Parathyroid adenoma (tissue), 2 donors: ENCODE data around the gene TMIGD3.

Experiments
- H2AFZ ChIP-seq: fragments of 300-600 bp; sonication (generic); one replicate; pipeline ENCODE4 v1.7.0; 2017; ENCODE audit warnings: antibody characterized with exemption, mild to moderate bottlenecking
- H3K27ac ChIP-seq: fragments of 300-600 bp; sonication (generic); one replicate; pipeline ENCODE4 v1.7.0; 2017
- H3K27me3 ChIP-seq: fragments of 300-600 bp; sonication (generic); one replicate; pipeline ENCODE4 v1.7.0; 2017; ENCODE audit warnings: low read length; ENCODE audit not compliant: control insufficient read depth, insufficient read depth
- H3K36me3 ChIP-seq: fragments of 300-600 bp; sonication (generic); one replicate; pipeline ENCODE4 v1.7.0; 2017; ENCODE audit warnings: low read length; ENCODE audit not compliant: control insufficient read depth, insufficient read depth
- H3K4me1 ChIP-seq: fragments of 300-600 bp; sonication (generic); one replicate; pipeline ENCODE4 v1.7.0; 2017; ENCODE audit warnings: control low read depth
- H3K4me2 ChIP-seq: fragments of 300-600 bp; sonication (generic); one replicate; pipeline ENCODE4 v1.7.0; 2017; ENCODE audit warnings: low read length
- H3K4me3 ChIP-seq: fragments of 300-600 bp; sonication (generic); one replicate; pipeline ENCODE4 v1.7.0; 2017; ENCODE audit warnings: low read depth, low read length
- H3K79me2 ChIP-seq: fragments of 300-600 bp; sonication (generic); one replicate; pipeline ENCODE4 v1.7.0; 2017; ENCODE audit warnings: control low read depth
- H3K9ac ChIP-seq: fragments of 300-600 bp; sonication (generic); one replicate; pipeline ENCODE4 v1.7.0; 2017; ENCODE audit warnings: mild to moderate bottlenecking
- H3K9me3 ChIP-seq: fragments of 300-600 bp; sonication (generic); one replicate; pipeline ENCODE4 v1.7.0; 2017; ENCODE audit warnings: low read length; ENCODE audit not compliant: control insufficient read depth
- TF ChIP-seq, protein P1 (sequence below): fragments of 300-600 bp; sonication (generic); IDR thresholded peaks from one replicate; pipeline ENCODE4 v1.7.0; 2017; ENCODE audit warnings: antibody characterized with exemption, mild to moderate bottlenecking
- donor health status: primary hyperparathyroidism.

Gene TMIGD3

DNA sequence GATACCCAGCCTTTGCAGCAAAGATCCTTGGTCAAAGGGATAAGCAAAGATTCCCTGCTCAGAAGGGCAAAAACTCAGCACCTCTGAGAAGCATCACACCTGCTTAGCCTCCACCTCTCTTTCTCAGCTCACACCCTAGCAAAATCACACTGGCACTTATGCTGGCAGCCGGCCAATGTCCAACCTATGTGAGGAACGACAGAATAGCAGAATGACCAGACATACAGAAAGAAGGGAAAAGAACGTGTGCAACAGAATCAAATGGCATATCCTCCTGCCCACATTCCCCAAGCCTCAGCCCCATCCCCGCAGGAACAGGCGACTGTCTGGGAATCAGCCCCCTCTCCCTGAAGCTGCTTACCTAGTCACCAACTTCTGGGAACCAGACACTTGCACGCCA, 664 bp upstream of the TMIGD3 start:
- no peaks in the 10 kb centered on the region for H3K36me3 ChIP-seq

GRCh38 chr1:111501645-111502044, 1.8 kb downstream of the TMIGD3 start:
- Histone ChIP-seq H3K36me3 (no peaks in the 10 kb centered on the region), H2AFZ (no peak overlapping the region), H3K9me3 (no peaks in the 10 kb centered on the region), H3K27ac (no peak overlapping the region), H3K9ac (no peak overlapping the region), H3K4me1 (peaks cover 3% of the 10 kb centered on the region), H3K4me3 (no peak overlapping the region), H3K4me2 (no peak overlapping the region), H3K27me3 (no peaks in the 10 kb centered on the region), H3K79me2 (no peaks in the 10 kb centered on the region)
- TF ChIP-seq, protein P1, sequence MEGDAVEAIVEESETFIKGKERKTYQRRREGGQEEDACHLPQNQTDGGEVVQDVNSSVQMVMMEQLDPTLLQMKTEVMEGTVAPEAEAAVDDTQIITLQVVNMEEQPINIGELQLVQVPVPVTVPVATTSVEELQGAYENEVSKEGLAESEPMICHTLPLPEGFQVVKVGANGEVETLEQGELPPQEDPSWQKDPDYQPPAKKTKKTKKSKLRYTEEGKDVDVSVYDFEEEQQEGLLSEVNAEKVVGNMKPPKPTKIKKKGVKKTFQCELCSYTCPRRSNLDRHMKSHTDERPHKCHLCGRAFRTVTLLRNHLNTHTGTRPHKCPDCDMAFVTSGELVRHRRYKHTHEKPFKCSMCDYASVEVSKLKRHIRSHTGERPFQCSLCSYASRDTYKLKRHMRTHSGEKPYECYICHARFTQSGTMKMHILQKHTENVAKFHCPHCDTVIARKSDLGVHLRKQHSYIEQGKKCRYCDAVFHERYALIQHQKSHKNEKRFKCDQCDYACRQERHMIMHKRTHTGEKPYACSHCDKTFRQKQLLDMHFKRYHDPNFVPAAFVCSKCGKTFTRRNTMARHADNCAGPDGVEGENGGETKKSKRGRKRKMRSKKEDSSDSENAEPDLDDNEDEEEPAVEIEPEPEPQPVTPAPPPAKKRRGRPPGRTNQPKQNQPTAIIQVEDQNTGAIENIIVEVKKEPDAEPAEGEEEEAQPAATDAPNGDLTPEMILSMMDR, result no peak

More for the DNA sequence above, 664 bp upstream of the TMIGD3 start:
- Histone ChIP-seq H3K4me2 (no peak overlapping the region), H3K27ac (no peak overlapping the region), H3K27me3 (no peaks in the 10 kb centered on the region), H3K4me3 (no peak overlapping the region), H3K79me2 (no peaks in the 10 kb centered on the region), H3K9me3 (no peaks in the 10 kb centered on the region), H3K9ac (no peak overlapping the region), H3K4me1 (peaks cover 22% of the 10 kb centered on the region), H2AFZ (no peak overlapping the region)
- TF ChIP-seq, protein P1, result no peak

- no peaks in the 10 kb centered on the region for H3K9me3 ChIP-seq
- no peak overlapping the region for H2AFZ ChIP-seq
- H3K27ac ChIP-seq, result no peak overlapping the region
- no peak overlapping the region for H3K4me2 ChIP-seq
- no peaks in the 10 kb centered on the region for H3K27me3 ChIP-seq
- no peak overlapping the region for H3K9ac ChIP-seq
- H3K4me3 ChIP-seq, result no peak overlapping the region
- peaks cover under 1% of the 10 kb centered on the region for H3K4me1 ChIP-seq
- H3K36me3 ChIP-seq, result no peaks in the 10 kb centered on the region
- TF ChIP-seq, protein P1, result no peak
- no peaks in the 10 kb centered on the region for H3K79me2 ChIP-seq
Measured at GRCh38 chr1:111499026-111499785, 4.2 kb downstream of the TMIGD3 start.

DNA sequence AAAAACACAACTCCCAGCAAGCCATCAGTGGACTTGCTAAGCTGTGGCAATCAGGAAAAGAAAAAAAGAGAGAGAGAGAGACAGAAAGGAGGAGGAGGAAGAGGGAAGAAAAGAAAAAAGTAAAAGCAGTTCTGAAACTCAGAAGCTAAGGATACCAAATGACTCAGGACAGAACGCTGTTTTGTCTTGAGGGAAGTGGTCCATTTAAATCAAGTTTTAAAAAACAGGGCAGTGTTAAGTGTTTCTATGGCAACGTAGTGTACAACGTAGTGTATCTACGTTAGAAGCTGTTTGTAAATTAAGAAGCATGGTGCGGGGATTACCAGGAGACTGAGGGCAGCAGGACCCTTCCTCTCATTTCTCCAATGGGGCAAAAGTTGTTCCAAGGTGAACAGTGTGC, 5.8 kb downstream of the TMIGD3 start:
- Histone ChIP-seq H3K9me3 (no peaks in the 10 kb centered on the region), H3K4me1 (no peaks in the 10 kb centered on the region), H3K27ac (no peak overlapping the region), H3K79me2 (no peaks in the 10 kb centered on the region), H2AFZ (no peak overlapping the region), H3K4me3 (no peak overlapping the region), H3K27me3 (no peaks in the 10 kb centered on the region), H3K36me3 (no peaks in the 10 kb centered on the region), H3K4me2 (no peak overlapping the region), H3K9ac (no peak overlapping the region)
- TF ChIP-seq, protein P1, result no peak

DNA sequence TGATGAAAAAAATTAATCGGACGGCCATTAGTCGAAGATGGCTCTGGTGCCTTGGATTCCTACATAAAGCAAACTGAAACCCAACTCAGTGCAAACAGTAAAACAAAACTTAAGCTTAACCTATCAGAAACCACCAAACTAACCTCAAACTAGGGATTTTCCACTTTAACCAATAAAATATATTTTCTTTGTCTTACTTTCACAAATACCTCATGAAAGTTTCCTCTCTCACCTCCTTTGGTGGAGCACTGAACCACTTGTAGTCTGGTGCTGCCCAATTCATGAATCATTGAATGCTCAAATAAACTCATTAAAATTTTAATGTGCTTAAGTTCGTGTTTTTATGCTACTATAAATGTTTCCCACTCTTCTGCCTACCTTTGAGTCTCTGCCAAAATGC, 7.0 kb downstream of the TMIGD3 start:
- Histone ChIP-seq H3K27ac (no peak overlapping the region), H3K36me3 (no peaks in the 10 kb centered on the region), H3K4me3 (no peak overlapping the region), H3K9me3 (no peaks in the 10 kb centered on the region), H3K4me1 (no peaks in the 10 kb centered on the region), H2AFZ (no peak overlapping the region), H3K27me3 (no peaks in the 10 kb centered on the region), H3K9ac (no peak overlapping the region), H3K79me2 (no peaks in the 10 kb centered on the region), H3K4me2 (no peak overlapping the region)
- TF ChIP-seq, protein P1, result no peak
